ENCODE data around the gene OR2AE1.

The OR2AE1 gene

DNA sequence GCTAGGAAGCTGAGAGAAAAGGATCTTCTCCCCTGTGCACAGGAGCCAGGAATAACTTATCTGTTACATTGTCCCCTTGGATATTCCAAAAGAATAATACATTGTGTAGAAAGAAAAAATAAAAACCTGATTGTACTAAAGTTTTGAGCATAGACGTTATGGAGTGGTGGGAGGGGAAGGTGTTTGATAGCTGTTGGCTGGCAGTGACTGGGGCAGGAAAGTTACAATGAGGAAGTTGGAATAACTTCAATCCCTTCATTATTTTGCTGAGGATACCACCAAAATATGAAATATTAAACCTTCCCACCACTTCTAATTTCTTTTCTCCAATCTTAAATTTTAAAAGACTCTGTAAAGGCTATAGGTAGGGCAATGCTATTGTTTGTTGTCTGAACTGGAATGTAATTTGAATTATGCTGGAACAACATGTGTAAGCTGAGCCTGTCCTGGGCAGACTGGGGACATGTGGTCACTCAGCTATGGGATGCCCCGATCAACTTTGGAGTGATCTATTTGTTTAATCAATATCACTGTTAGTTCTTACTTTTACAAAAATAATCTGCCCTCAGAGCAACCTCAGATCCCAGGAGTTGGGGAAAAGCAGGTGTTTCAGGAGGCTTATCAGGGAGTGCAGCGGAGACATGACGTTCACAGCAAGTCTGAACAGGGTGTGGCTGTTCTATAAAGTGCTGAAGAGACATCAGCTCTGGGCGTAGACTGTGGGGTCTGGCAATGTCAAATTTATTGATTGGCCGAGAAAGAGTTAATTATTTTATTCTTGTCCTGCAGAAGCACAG lies 28.2 kb downstream of the OR2AE1 start:
- Histone ChIP-seq H3K27me3 (ENCODE audit: insufficient read depth, low read length) (0 out of 2 replicates have a peak, but pooled peaks cover 3% of the 10 kb centered on the region), H3K4me2 (ENCODE audit: low read length) (no peak overlapping the region), H3K4me3 (ENCODE audit: low read depth, low read length, poor library complexity, severe bottlenecking) (no peak overlapping the region), H3K36me3 (ENCODE audit: insufficient read depth, low read length) (no peaks in the 10 kb centered on the region), H4K20me1 (ENCODE audit: insufficient read depth, low read length) (no peaks in the 10 kb centered on the region), H3F3A (ENCODE audit: insufficient read depth, low read length) (no peaks in the 10 kb centered on the region), H3K27ac (ENCODE audit: low read depth, low read length, poor library complexity, severe bottlenecking) (no peak overlapping the region), H3K9me2 (ENCODE audit: low read depth, low read length) (0 out of 2 replicates have a peak, but pooled peaks cover 2% of the 10 kb centered on the region), H3K9ac (ENCODE audit: low read length) (no peak overlapping the region), H2AFZ (ENCODE audit: low read length) (no peak overlapping the region), H3K4me1 (ENCODE audit: insufficient read depth, low read length, severe bottlenecking) (no peaks in the 10 kb centered on the region), H3K9me3 (ENCODE audit: low read length) (no peaks in the 10 kb centered on the region; the same call in 1 of the 2 replicates), H3K79me2 (ENCODE audit: insufficient read depth, low read length) (no peaks in the 10 kb centered on the region)
- no peak for TF ChIP-seq EZH2 (IDR thresholded peaks at IDR 0.05; ENCODE audit: borderline replicate concordance, low read length)
- TF ChIP-seq, protein P1, sequence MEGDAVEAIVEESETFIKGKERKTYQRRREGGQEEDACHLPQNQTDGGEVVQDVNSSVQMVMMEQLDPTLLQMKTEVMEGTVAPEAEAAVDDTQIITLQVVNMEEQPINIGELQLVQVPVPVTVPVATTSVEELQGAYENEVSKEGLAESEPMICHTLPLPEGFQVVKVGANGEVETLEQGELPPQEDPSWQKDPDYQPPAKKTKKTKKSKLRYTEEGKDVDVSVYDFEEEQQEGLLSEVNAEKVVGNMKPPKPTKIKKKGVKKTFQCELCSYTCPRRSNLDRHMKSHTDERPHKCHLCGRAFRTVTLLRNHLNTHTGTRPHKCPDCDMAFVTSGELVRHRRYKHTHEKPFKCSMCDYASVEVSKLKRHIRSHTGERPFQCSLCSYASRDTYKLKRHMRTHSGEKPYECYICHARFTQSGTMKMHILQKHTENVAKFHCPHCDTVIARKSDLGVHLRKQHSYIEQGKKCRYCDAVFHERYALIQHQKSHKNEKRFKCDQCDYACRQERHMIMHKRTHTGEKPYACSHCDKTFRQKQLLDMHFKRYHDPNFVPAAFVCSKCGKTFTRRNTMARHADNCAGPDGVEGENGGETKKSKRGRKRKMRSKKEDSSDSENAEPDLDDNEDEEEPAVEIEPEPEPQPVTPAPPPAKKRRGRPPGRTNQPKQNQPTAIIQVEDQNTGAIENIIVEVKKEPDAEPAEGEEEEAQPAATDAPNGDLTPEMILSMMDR (IDR thresholded peaks at IDR 0.05; ENCODE audit: low read length): no peak

DNA sequence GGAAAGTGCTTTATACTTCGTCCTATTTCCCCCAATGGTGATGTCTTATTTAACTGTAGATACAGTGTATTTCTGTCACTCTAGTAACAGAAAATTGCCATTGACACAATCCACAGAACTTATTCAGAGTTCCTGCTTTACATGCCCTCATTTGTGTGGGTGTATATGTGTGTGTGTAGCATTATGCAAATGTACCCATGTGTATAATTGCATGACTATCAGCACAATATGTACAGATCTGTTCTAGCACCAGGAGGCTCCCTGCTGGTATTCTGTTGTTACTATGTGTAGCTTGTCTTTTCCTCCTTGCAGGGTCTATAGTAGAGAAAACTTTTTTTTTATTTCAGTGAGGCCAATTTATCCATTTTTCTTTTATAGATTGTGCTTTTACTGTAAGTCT lies 32.5 kb downstream of the OR2AE1 start:
- H3K27me3 ChIP-seq (ENCODE audit: insufficient read depth, low read length): 0 out of 2 replicates have a peak, but pooled peaks cover 3% of the 10 kb centered on the region
- H3K4me2 ChIP-seq (ENCODE audit: low read length): no peak overlapping the region

DNA sequence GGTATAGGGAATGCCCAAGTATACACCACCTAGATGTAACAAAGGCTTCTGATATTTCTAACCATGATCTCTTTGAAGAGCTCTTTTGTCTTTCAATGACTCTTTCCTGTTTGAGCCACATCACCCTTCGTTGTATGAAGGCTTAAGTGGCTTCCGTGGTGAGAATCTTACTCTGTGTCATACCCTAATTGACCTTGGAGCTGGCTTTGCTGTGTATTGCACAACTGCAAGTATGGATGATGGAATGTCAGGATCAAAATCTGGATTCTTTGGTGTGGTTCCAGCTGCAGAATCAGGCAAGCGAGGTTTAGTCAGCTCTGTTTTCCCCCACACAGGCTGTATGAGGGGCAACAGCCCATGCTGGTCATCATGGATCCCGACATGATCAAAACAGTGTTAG lies 33.0 kb downstream of the OR2AE1 start:
- H3K9me3 ChIP-seq (ENCODE audit: low read length): no peaks in the 10 kb centered on the region
- H3K4me1 ChIP-seq (ENCODE audit: insufficient read depth, low read length, severe bottlenecking): no peaks in the 10 kb centered on the region
- H3K4me3 ChIP-seq (ENCODE audit: low read depth, low read length, poor library complexity, severe bottlenecking): no peak overlapping the region
- no peak overlapping the region for H3K27ac ChIP-seq (ENCODE audit: low read depth, low read length, poor library complexity, severe bottlenecking)
- H3K9ac ChIP-seq (ENCODE audit: low read length): no peak overlapping the region
- H3K36me3 ChIP-seq (ENCODE audit: insufficient read depth, low read length): no peaks in the 10 kb centered on the region
- H2AFZ ChIP-seq (ENCODE audit: low read length): no peak overlapping the region
- 0 out of 2 replicates have a peak, but pooled peaks cover 3% of the 10 kb centered on the region for H3K27me3 ChIP-seq (ENCODE audit: insufficient read depth, low read length)
- H4K20me1 ChIP-seq (ENCODE audit: insufficient read depth, low read length): no peaks in the 10 kb centered on the region
- H3K79me2 ChIP-seq (ENCODE audit: insufficient read depth, low read length): no peaks in the 10 kb centered on the region
- H3F3A ChIP-seq (ENCODE audit: insufficient read depth, low read length): no peaks in the 10 kb centered on the region
- H3K4me2 ChIP-seq (ENCODE audit: low read length): no peak overlapping the region
- H3K9me2 ChIP-seq (ENCODE audit: low read depth, low read length): no peaks in the 10 kb centered on the region
- TF ChIP-seq, protein P1 (IDR thresholded peaks at IDR 0.05; ENCODE audit: low read length): no peak
- no peak for TF ChIP-seq EZH2 (IDR thresholded peaks at IDR 0.05; ENCODE audit: borderline replicate concordance, low read length)

More for the DNA sequence above, 32.5 kb downstream of the OR2AE1 start:
- Histone ChIP-seq H3K36me3 (ENCODE audit: insufficient read depth, low read length) (no peaks in the 10 kb centered on the region), H3K27ac (ENCODE audit: low read depth, low read length, poor library complexity, severe bottlenecking) (no peak overlapping the region), H3K9ac (ENCODE audit: low read length) (no peak overlapping the region), H3K79me2 (ENCODE audit: insufficient read depth, low read length) (no peaks in the 10 kb centered on the region), H3F3A (ENCODE audit: insufficient read depth, low read length) (no peaks in the 10 kb centered on the region), H2AFZ (ENCODE audit: low read length) (no peak overlapping the region), H3K9me3 (ENCODE audit: low read length) (no peaks in the 10 kb centered on the region), H3K9me2 (ENCODE audit: low read depth, low read length) (no peaks in the 10 kb centered on the region), H4K20me1 (ENCODE audit: insufficient read depth, low read length) (no peaks in the 10 kb centered on the region), H3K4me1 (ENCODE audit: insufficient read depth, low read length, severe bottlenecking) (no peaks in the 10 kb centered on the region), H3K4me3 (ENCODE audit: low read depth, low read length, poor library complexity, severe bottlenecking) (no peak overlapping the region)
- no peak for TF ChIP-seq EZH2 (IDR thresholded peaks at IDR 0.05; ENCODE audit: borderline replicate concordance, low read length)
- TF ChIP-seq, protein P1 (IDR thresholded peaks at IDR 0.05; ENCODE audit: low read length): no peak

All from OCI-LY1 (cell line).